COLO668 (cell line): Measurements from ENCODE around the gene SCGN.
A peak's percentile ranks its signal among the peaks of the same experiment; 100 is the strongest.

Experiments
- DNase-seq: peaks from one replicate; lab custom pipeline; 2025; ENCODE audit not compliant: unreplicated experiment; lab: John Stamatoyannopoulos, UW

Gene SCGN

GRCh38 chr6:25640446-25640845, 11.6 kb upstream of the SCGN start:
- DNase-seq, result peak; percentile 22

- DNase-seq, result no peak
These were observed 11.1 kb upstream of the SCGN start for GRCh38 chr6:25640891-25641290.

- no peak for DNase-seq
These were observed 10.6 kb upstream of the SCGN start for GRCh38 chr6:25641377-25641776.

DNA sequence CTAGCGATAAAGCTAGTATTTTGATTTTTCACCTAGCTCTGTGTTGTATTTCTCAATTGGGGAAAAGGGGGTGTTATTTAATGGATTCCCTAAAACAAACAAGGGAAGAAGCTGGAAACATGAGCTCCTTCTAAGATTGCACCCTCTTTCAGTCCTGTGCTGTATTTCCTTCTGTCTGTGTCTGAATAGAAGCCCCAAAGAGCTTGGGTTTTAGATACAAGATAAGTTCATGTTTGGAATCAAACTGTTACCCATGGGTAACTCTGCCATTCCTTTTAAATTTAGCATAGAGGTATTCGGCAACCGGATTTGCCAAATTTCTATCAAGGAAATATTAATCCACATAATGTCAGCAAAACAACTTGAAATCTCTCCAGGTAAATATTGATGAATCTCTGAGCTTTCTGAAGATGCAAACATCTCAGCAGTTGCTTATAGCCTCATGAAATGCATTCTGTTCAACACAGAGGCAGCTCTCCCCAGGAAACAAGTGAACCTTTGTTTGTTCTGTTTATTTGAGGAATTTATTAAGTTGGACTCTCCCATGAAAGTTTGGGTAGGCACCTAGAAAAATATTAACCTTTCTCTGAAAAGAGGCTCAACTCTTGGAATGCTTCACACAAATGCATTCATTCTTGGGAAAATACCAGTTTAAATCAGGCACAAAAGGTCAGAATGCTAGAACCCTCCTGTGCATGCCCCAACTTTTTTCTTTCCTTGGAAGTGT, 9.9 kb upstream of the SCGN start:
- DNase-seq, result no peak

DNA sequence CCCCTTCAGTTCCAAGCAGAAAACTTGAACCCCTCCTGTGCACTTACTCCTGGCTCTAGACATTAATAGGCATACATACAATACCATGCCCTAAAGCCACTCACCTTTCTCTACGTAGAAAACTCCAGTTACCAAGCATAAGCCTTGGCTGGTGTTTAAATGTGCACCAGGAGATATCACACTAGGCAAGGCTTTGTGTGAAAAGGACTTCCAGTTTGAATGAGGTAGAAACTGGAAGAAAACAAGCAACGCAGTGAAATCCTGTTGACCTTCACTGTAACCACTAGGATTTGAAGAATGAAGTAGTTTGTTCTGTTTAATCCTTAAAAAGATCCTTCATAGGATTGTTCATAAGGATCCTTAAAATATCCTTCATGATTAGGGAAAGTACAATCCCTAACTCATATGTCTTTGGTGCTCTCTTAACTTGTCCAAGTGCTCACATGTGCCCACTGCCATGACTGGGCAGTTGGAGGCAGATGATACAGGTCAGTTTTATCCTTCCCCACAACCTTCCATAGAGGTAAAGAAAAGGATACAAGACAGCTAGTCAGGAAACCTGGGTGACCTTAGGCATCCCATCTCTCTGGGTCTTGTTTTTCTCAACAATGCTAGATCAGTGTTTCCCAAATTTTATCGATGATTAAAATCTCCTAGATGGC, 9.2 kb upstream of the SCGN start:
- DNase-seq, result no peak

DNA sequence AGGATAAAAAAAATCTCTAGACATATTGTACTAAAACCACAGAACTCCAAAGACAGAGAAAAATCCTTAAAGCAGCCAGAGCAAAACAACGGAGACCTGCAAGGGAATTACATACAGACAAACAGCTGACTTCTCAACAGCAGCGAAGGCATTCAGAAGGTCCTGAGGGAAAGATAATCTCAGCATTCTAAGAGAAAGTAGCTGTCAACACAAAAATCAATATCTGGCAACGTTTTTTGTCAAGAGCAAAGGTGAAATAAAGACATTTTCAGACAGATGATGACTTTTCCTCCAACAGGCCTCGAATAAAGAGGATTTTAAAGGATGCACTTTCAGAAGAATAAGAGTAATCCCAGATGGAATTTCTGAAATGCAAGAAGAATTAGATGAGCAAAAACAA, 6.1 kb upstream of the SCGN start:
- no peak for DNase-seq

GRCh38 chr6:25649611-25650010, 2.4 kb upstream of the SCGN start:
- no peak for DNase-seq

- DNase-seq, result no peak
These were observed 3.7 kb downstream of the SCGN start for GRCh38 chr6:25655723-25656122.

- DNase-seq, result peak; percentile 31
These were observed 7.8 kb downstream of the SCGN start for GRCh38 chr6:25659633-25660368.

- DNase-seq, result peak; percentile 51
These were observed 8.5 kb downstream of the SCGN start for GRCh38 chr6:25660512-25660911.

- no peak for DNase-seq
These were observed 9.2 kb downstream of the SCGN start for GRCh38 chr6:25661129-25661779.

- DNase-seq, result no peak
These were observed 13.4 kb downstream of the SCGN start for GRCh38 chr6:25665455-25665854.

GRCh38 chr6:25669413-25669812, 17.4 kb downstream of the SCGN start:
- DNase-seq, result peak; percentile 21

- peak; percentile 37 for DNase-seq
These were observed 18.2 kb downstream of the SCGN start for GRCh38 chr6:25670208-25670607.

DNA sequence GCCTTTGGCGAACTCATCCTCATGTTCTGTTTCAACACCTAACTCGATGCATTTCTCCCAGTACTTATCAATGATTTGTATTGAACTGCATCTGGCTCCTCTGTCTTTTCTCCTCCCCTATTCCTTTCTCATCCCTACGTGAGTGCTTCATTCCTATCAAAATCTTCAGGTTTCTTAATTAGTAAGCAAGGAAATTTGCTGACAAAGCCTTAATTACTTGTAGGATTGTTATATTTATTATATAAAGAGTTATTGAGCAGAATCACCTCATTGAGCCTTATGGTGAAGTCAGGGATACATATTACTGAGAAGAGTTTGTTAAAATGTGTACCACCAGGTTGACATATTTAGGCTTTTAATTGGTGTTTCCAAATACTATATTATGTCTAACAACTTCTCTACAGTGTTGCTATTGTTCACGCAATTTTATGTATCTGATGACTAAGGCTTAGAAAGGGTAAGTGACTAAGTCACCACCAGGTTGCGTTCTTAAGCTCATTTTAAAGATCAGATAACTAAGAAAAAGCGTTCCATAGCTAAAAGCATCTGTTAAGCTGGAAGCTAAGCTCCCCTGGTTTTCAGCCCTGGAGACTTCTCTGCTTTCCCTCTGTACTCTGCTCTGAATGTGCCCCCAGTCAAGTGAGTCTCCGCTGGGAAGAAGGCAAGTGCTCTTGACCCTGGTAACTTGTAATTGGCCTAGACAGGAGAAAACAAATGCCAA, 18.9 kb downstream of the SCGN start:
- no peak for DNase-seq

GRCh38 chr6:25671652-25672051, 19.6 kb downstream of the SCGN start:
- DNase-seq, result no peak

DNA sequence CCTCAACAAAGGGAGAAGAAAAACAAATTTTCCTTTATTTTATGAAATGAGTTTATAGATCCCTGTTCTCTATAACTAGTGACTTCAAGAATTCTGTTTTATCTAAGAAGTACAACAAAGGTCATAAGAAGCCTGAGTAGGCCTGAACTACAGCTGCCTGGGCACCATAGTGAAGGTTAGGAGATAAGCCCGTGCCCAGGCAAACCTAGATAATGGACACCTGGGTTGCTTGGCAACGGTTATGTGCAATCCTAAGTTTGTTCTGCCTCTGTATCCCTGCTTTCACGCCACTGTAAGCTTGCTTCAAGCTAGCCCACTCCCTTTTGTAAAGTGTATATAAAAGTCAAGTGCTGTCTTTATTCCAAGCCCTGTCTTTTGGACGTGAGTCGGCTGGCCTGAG, 23.2 kb downstream of the SCGN start:
- no peak for DNase-seq

GRCh38 chr6:25676775-25677174, 24.8 kb downstream of the SCGN start:
- DNase-seq, result no peak

DNA sequence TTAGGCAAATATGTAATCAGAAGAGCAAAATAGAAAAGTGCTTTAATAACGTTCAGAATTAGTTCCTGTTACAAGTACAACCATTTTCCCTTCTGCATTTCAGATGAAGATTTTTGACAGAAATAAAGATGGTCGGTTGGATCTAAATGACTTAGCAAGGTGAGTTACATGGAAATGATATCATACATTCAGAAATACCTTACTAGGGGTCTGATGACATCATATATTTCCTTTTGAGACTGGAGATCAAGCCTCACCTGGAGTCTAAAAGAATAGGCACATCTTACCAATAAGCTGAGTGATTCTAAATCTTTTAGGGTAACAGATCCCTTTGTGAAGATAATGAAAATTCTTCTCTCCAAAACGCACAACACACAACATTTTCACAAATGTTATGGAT, 29.8 kb downstream of the SCGN start:
- DNase-seq, result no peak

DNA sequence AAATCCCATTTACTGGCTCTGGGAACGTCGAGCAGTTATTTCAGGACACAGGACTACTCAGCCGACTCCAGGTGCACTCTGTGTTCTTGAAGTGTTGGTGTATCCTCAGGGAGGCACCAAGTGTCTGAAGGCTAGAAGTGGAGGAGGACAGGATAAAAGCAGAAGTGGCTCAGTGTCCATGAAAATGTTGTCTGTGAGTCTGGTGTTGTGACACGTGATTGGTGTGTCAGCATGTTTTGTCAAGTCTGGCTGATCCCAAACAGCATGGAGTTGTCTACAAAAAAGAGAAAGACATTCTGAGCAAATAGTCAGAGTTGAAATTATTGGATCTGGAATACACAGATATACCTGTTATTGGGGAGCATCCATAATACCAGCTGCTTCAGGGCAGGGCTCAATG, 30.3 kb downstream of the SCGN start:
- DNase-seq, result no peak

DNA sequence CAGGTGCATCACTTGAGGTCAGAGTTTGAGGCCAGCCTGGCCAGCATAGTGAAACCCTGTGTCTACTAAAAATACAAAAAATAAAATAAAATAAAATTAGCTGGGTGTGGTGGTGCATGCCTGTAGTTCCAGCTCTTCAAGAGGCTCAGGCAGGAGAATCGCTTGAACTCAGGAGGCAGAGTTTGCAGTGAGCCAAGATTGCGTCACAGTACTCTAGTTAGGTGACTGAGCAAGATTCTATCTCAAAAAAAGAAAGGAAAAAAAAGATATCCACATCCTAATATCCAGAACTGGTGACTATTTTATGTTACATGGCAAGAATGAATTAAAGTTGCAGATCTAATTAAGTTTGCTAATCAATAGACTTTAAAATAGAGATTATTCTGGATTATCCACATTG, 32.5 kb downstream of the SCGN start:
- DNase-seq, result no peak
